ENCODE results near the gene ISY1.

DNA sequence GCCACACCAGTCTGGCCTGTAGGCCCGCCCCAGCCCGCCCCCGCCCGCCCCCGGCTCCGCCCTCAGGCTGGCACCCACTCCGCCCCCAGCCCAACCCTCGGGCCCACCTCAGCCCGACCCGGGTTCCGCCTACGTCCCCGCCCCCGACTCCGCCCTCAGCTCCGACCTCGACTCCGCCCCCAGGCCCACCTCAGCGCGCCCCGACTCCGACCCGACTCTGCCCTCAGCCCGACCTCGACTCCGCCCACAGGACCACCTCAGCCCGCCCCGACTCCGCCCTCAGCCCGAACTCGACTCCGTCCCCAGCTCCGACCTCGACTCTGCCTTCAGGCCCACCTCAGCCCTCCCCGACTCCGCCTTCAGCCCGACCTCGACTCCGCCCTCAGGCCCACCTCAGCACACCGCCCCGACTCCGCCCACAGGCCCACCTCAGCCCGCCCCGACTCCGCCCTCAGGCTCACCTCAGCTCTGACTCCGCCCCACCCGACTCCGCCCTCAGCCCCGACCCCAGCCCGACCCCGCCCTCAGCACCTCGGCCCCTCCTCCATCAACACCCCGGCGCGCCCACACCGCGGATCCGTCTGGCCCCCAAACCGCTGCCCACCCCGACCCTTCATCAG is 39.0 kb downstream of the ISY1 start, which contains the start of gene RAB43:
- TF ChIP-seq, protein P1, sequence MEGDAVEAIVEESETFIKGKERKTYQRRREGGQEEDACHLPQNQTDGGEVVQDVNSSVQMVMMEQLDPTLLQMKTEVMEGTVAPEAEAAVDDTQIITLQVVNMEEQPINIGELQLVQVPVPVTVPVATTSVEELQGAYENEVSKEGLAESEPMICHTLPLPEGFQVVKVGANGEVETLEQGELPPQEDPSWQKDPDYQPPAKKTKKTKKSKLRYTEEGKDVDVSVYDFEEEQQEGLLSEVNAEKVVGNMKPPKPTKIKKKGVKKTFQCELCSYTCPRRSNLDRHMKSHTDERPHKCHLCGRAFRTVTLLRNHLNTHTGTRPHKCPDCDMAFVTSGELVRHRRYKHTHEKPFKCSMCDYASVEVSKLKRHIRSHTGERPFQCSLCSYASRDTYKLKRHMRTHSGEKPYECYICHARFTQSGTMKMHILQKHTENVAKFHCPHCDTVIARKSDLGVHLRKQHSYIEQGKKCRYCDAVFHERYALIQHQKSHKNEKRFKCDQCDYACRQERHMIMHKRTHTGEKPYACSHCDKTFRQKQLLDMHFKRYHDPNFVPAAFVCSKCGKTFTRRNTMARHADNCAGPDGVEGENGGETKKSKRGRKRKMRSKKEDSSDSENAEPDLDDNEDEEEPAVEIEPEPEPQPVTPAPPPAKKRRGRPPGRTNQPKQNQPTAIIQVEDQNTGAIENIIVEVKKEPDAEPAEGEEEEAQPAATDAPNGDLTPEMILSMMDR (IDR thresholded peaks at IDR 0.05) = no peak
- TF ChIP-seq POLR2A (IDR thresholded peaks at IDR 0.05) = no peak

Measured in esophagus squamous epithelium (tissue), 4 donors.